Smooth muscle cell (in vitro differentiated cells): ENCODE data around the gene EPHA7. TPM values are rescaled to one million over a fixed set of nuclear protein-coding genes. Genes with fewer than 3 reads are reported as not detected.

ENCODE experiments used
- DNase-seq: peaks from one replicate; lab custom pipeline; 2025; ENCODE audit not compliant: unreplicated experiment; lab: John Stamatoyannopoulos, UW
- H2AFZ ChIP-seq: fragments of 200-600 bp; sonication (generic); 2 replicates; pipeline ENCODE4 v1.6.0; 2016; ENCODE audit warnings: antibody characterized with exemption, low read depth, mild to moderate bottlenecking
- H3F3A ChIP-seq: fragments of 200-600 bp; sonication (generic); 2 replicates; pipeline ENCODE4 v1.6.0; 2017; ENCODE audit warnings: antibody characterized with exemption, low read depth
- H3K27ac ChIP-seq: fragments of 200-600 bp; sonication (generic); 2 replicates; pipeline ENCODE4 v1.5.1; 2016; ENCODE audit warnings: low read depth, mild to moderate bottlenecking
- H3K27me3 ChIP-seq: fragments of 200-600 bp; sonication (generic); 2 replicates; pipeline ENCODE4 v1.6.1; 2016; ENCODE audit warnings: low read depth, mild to moderate bottlenecking
- H3K36me3 ChIP-seq: fragments of 200-600 bp; sonication (generic); 2 replicates; pipeline ENCODE4 v1.5.1; 2016; ENCODE audit warnings: low read depth
- H3K4me1 ChIP-seq: fragments of 200-600 bp; sonication (generic); 2 replicates; pipeline ENCODE4 v1.5.1; 2016; ENCODE audit warnings: low read depth
- H3K4me2 ChIP-seq: fragments of 200-600 bp; sonication (generic); 2 replicates; pipeline ENCODE4 v1.6.0; 2016; ENCODE audit warnings: mild to moderate bottlenecking
- H3K4me3 ChIP-seq: fragments of 200-600 bp; sonication (generic); 2 replicates; pipeline ENCODE4 v1.5.1; 2016; ENCODE audit warnings: mild to moderate bottlenecking
- H3K79me2 ChIP-seq: fragments of 200-600 bp; sonication (generic); 2 replicates; pipeline ENCODE4 v1.6.0; 2016; ENCODE audit warnings: low read depth, mild to moderate bottlenecking
- H3K9ac ChIP-seq: fragments of 200-600 bp; sonication (generic); 2 replicates; pipeline ENCODE4 v1.6.0; 2016; ENCODE audit warnings: low read depth
- H3K9me3 ChIP-seq: fragments of 200-600 bp; sonication (generic); replicated peaks from 2 replicates; pipeline ENCODE4 v1.5.1; 2016; ENCODE audit warnings: low read depth
- H4K20me1 ChIP-seq: fragments of 200-600 bp; sonication (generic); 2 replicates; pipeline ENCODE4 v1.6.0; 2016; ENCODE audit warnings: low read depth
- WGBS: methylation state at CpG from one replicate; pipeline ENCODE4 v1.1.7; 2016; ENCODE audit warnings: low lambda C conversion rate; 5-methylcytosine and 5-hydroxymethylcytosine counted together
- polyA plus RNA-seq: library from polyadenylated mRNA; unstranded; fragments of >200 nt; fragmentation: Nextera tagmentation; extraction: Ambion mirVana; gene quantifications from 2 replicates; pipeline ENCODE4 v1.2.1, GENCODE V29; 2016
- total RNA-seq: library from RNA; depleted of rRNA; stranded (reverse); fragments of >200 nt; gene quantifications from 2 replicates; pipeline ENCODE4 v1.2.3, GENCODE V29; 2014
- TF ChIP-seq, protein P1 (sequence below): fragments of 200-600 bp; sonication (generic); IDR thresholded peaks from 2 replicates; pipeline ENCODE4 v1.5.1; 2017; ENCODE audit warnings: borderline replicate concordance, mild to moderate bottlenecking, antibody characterized with exemption; ENCODE audit not compliant: insufficient read depth, poor library complexity, severe bottlenecking

Gene EPHA7
- total and polyA plus RNA-seq, 2 experiments from 2014 or later = 2.0 to 6.2 TPM

DNA sequence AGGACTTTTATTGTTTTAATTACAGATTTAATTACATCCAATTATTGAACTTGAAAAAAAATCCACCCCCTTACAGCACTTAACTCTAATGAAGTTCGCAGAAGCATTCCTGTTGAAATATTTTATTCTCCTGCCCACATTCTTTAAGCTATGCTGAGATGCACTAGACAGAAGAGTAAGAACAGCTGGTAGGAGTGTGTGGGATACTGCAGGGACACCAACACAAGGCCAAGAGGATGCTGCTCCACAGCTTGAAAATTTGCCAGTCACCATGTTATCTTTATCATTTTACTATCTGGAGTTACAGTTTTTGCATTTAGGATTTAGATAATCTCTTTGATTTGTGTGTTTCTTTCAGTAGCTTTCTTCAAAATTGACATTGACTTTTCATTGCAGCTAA, 180.7 kb downstream of the EPHA7 start:
- no peak for DNase-seq
- no peaks in the 10 kb centered on the region for H4K20me1 ChIP-seq
- H3K4me1 ChIP-seq = peaks cover 6% of the 10 kb centered on the region
- H3K36me3 ChIP-seq = no peaks in the 10 kb centered on the region
- TF ChIP-seq, protein P1, sequence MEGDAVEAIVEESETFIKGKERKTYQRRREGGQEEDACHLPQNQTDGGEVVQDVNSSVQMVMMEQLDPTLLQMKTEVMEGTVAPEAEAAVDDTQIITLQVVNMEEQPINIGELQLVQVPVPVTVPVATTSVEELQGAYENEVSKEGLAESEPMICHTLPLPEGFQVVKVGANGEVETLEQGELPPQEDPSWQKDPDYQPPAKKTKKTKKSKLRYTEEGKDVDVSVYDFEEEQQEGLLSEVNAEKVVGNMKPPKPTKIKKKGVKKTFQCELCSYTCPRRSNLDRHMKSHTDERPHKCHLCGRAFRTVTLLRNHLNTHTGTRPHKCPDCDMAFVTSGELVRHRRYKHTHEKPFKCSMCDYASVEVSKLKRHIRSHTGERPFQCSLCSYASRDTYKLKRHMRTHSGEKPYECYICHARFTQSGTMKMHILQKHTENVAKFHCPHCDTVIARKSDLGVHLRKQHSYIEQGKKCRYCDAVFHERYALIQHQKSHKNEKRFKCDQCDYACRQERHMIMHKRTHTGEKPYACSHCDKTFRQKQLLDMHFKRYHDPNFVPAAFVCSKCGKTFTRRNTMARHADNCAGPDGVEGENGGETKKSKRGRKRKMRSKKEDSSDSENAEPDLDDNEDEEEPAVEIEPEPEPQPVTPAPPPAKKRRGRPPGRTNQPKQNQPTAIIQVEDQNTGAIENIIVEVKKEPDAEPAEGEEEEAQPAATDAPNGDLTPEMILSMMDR = no peak
- H3K79me2 ChIP-seq = no peaks in the 10 kb centered on the region
- H3F3A ChIP-seq = no peaks in the 10 kb centered on the region
- H3K9ac ChIP-seq = no peak overlapping the region
- no peak overlapping the region for H3K4me2 ChIP-seq
- no peak overlapping the region for H3K4me3 ChIP-seq
- H3K27ac ChIP-seq = no peak overlapping the region
- H3K9me3 ChIP-seq = no peaks in the 10 kb centered on the region
- 91% methylated on average over 1 of the region's 1 CpG for WGBS
- no peak overlapping the region for H2AFZ ChIP-seq
- no peaks in the 10 kb centered on the region for H3K27me3 ChIP-seq

DNA sequence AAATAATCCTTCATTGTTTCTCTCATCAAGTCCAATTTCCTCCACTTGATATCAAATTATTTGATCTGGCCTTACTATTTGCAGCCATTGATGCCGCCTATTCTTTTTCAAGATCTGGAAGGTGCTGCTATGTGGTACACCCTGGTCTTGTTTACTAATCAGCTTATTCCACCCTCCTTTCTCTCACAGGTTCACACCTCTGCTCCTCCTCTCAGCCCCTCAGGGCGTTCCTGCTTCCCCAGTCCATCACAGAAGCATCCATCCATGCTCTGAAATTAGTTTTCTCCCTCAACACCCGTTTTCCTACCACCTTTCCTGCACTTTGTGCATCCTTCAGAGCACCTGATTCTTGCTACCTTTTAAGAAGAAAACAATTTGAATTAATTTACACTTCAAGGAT, 183.6 kb downstream of the EPHA7 start:
- H3F3A ChIP-seq = no peaks in the 10 kb centered on the region
- H3K4me1 ChIP-seq = no peaks in the 10 kb centered on the region
- no peak overlapping the region for H2AFZ ChIP-seq
- no peaks in the 10 kb centered on the region for H3K79me2 ChIP-seq
- no peak overlapping the region for H3K4me2 ChIP-seq
- no peaks in the 10 kb centered on the region for H4K20me1 ChIP-seq
- DNase-seq = no peak
- no peaks in the 10 kb centered on the region for H3K27me3 ChIP-seq
- no peak overlapping the region for H3K27ac ChIP-seq
- no peak overlapping the region for H3K9ac ChIP-seq
- WGBS = 83% methylated on average over 3 of the region's 3 CpGs
- H3K4me3 ChIP-seq = no peak overlapping the region
- TF ChIP-seq, protein P1 = no peak
- H3K9me3 ChIP-seq = no peaks in the 10 kb centered on the region
- H3K36me3 ChIP-seq = no peaks in the 10 kb centered on the region

DNA sequence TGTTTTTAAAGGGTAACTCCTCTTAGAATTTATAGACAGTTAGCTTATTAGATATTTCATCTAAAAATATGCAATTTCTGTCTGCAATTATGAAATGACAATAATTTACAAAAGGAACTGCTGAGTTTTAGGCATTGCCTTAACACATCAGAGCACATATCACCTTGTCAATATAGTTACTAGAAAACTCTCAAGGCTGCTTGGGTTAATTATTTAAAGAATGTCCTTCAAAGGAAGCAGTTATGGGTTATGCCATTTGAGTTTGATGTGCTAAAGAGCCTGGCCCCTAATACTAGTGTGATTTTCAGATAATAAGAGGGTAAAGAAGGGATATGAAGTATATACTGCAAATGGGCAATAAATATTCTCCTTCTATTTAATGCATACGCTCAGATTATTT, 192.5 kb downstream of the EPHA7 start:
- H3K9ac ChIP-seq = no peak overlapping the region
- H3K27me3 ChIP-seq = no peaks in the 10 kb centered on the region
- H3K79me2 ChIP-seq = no peaks in the 10 kb centered on the region
- no peak overlapping the region for H2AFZ ChIP-seq
- H3K36me3 ChIP-seq = no peaks in the 10 kb centered on the region
- H3K4me1 ChIP-seq = no peaks in the 10 kb centered on the region
- TF ChIP-seq, protein P1 = no peak
- H3K4me3 ChIP-seq = no peak overlapping the region
- H3K4me2 ChIP-seq = no peak overlapping the region
- H3K27ac ChIP-seq = no peak overlapping the region
- WGBS = 97% methylated on average over 1 of the region's 1 CpG
- H3F3A ChIP-seq = no peaks in the 10 kb centered on the region
- DNase-seq = no peak
- H4K20me1 ChIP-seq = no peaks in the 10 kb centered on the region
- no peaks in the 10 kb centered on the region for H3K9me3 ChIP-seq

DNA sequence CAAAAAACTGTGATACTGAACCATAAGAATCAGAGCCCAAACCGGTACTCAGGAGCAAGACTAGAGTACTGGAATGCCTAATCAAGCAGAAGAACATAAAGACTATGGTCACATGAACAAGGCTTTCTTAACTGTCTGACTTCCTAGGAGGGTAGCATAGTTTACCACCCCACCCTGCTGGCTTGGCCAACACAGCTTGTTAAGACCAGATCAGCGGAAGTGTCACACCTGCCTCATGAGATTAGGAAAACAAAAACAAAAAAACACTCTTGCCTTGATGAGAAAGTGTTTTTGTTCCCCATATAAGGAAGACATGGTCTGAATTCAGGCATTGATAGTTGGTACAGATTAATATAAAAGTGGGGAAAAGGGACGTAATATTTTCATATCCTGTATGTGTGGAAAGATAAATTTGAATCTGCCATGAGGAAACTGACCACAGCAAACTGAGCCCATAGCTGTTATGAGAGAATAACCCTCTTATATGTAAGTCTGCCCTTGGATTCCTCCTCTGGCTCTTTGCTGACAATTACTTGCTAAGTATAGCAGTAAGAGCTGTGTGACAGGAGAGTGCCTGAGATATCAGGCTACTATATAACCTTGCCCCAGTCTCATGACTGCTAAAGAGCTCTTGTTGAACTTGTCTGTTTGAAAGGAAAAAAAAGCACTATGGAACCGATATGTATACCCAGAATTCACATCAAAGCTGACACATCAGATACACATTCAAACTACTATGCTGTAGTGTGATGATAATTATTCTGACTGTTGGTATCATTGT, 197.1 kb downstream of the EPHA7 start:
- Histone ChIP-seq H2AFZ (no peak overlapping the region), H4K20me1 (no peaks in the 10 kb centered on the region), H3K36me3 (no peaks in the 10 kb centered on the region), H3K4me1 (no peaks in the 10 kb centered on the region), H3K27me3 (no peaks in the 10 kb centered on the region), H3K9ac (no peak overlapping the region), H3K79me2 (no peaks in the 10 kb centered on the region), H3K4me3 (no peak overlapping the region), H3K4me2 (no peak overlapping the region), H3K9me3 (no peaks in the 10 kb centered on the region), H3F3A (no peaks in the 10 kb centered on the region), H3K27ac (no peak overlapping the region)
- DNase-seq = no peak
- 89% methylated on average over 4 of the region's 4 CpGs for WGBS
- TF ChIP-seq, protein P1 = no peak
